ENCODE measurements around the gene HDAC8.

DNA sequence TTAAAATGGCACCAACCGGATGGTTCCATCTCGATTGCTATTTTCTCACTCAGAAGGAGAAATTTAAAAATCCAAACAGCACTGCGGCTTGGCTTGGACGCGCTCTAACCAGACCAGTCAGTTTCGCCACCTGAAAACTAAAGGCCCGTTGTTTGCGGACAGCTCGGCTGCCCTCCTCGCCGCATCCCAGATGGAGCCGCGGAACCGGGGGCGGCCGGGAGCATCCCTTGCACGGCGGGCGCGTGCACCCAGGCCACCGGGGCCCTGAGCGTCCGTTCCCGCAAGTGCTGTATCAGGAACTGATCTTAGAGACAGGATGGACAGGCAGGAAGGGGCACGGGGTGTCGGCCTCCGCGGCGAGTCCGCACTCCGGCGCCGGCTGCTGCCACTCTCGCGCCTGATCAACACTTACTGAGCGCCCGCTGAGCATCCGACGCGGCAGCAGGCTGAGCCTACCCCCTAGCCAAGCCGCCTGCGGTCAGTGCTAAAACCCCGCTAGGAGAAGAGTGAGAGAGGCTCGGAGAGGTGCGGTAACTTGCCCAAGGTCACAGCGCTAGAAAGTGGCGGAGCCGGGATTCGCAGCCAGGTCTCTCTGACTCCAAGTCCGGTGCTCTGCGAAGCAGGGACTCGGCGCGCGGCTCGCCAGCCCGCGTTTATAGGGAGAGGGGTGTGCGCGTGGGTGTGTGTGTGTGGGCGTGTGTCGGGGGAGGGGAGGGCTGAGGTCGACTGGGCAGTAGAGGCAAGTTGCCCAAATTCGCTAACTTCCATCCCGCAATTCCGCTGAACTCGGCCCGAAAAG, 267.2 kb downstream of the HDAC8 start, which contains the start of gene CITED1:
- TF ChIP-seq POLR2A (IDR thresholded peaks at IDR 0.05): no peak
- TF ChIP-seq, protein P1, sequence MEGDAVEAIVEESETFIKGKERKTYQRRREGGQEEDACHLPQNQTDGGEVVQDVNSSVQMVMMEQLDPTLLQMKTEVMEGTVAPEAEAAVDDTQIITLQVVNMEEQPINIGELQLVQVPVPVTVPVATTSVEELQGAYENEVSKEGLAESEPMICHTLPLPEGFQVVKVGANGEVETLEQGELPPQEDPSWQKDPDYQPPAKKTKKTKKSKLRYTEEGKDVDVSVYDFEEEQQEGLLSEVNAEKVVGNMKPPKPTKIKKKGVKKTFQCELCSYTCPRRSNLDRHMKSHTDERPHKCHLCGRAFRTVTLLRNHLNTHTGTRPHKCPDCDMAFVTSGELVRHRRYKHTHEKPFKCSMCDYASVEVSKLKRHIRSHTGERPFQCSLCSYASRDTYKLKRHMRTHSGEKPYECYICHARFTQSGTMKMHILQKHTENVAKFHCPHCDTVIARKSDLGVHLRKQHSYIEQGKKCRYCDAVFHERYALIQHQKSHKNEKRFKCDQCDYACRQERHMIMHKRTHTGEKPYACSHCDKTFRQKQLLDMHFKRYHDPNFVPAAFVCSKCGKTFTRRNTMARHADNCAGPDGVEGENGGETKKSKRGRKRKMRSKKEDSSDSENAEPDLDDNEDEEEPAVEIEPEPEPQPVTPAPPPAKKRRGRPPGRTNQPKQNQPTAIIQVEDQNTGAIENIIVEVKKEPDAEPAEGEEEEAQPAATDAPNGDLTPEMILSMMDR (IDR thresholded peaks at IDR 0.05): no peak
